DMS 273 (cell line): Measurements from ENCODE around the gene ADAMTSL3.
"Not testable (repeated sequence)": the region's sequence is repeated elsewhere in the genome, so short reads cannot be mapped to it uniquely, and the experiment has no call there.

Source experiments
- DNase-seq: peaks from one replicate; lab custom pipeline; 2025; ENCODE audit not compliant: unreplicated experiment; lab: John Stamatoyannopoulos, UW

ADAMTSL3 gene

DNA sequence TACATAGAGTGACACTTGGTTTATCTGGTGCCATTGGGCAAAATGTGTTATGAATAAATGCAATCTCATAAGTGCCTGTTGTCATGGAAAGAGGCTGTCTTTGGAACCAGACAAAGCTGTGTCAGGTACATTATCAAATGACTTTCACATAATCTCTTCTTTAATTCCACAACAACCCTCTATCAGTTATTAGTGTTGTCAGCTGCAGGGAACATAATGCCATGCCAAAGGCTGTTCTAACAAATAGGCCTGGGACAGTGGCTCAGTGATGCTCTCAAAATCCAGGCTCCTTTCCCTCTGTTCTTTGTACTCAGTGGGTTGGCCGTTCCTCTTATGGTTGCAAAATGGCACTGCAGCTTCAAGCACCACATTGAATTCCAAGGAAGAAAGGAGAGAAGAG lies 91.8 kb downstream of the ADAMTSL3 start:
- DNase-seq: no peak

GRCh38 chr15:83746231-83746630 lies 92.3 kb downstream of the ADAMTSL3 start:
- DNase-seq: no peak

GRCh38 chr15:83747050-83747717 lies 93.3 kb downstream of the ADAMTSL3 start:
- peak; percentile 5 for DNase-seq

- no peak for DNase-seq
Observed at GRCh38 chr15:83747718-83748110, 93.8 kb downstream of the ADAMTSL3 start.

GRCh38 chr15:83753872-83754493 lies 100.1 kb downstream of the ADAMTSL3 start:
- DNase-seq: no peak

DNA sequence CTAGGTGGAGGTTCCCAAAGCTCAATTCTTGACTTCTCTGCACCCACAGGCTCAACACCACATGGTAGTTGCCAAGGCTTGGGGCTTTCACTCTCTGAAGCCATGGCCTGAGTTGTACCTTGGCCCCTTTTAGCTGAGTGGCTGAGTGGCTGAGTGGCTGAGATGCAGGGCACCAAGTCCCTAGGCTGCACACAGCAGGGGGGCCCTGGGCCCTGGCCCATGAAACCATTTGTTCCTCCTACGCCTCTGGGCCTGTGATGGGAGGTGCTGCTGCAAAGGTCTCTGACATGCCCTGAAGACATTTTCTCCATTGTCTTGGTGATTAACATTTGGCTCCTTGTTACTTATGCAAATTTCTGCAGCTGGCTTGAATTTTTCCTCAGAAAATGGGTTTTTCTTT lies 103.4 kb downstream of the ADAMTSL3 start:
- not testable (repeated sequence) for DNase-seq

GRCh38 chr15:83762367-83762766 lies 108.4 kb downstream of the ADAMTSL3 start:
- DNase-seq: peak; percentile 1

DNA sequence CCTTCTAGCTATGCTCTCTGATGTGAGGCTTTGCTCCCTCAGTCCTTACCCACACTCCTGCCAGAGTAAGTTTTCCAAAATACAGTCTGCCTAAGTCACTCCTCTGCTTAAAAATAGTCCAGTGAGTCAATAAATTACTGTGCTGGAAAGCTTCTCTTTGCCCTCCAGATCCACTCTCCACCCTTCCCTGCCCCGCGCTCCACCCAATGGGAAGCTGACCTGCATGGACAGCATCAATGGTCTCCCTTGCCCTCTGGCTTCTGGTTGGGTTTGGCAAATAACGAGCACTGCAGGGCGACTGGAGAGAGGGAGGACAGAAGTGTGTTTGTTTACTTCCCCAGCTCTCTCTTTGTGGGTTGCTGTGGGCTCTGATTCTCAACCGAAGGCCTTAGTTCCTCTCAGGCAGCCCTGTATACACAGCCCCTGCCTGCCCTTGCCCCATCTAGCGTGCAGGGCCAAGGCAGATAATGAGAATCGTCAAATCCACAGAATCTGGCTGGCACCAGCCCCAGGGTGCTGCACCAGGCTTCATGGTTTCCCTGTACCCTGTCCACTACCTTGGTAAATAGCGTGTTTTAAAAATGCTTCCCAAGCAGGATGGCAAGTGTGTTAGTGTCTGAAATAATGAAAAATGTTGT lies 110.4 kb downstream of the ADAMTSL3 start:
- DNase-seq: no peak

DNA sequence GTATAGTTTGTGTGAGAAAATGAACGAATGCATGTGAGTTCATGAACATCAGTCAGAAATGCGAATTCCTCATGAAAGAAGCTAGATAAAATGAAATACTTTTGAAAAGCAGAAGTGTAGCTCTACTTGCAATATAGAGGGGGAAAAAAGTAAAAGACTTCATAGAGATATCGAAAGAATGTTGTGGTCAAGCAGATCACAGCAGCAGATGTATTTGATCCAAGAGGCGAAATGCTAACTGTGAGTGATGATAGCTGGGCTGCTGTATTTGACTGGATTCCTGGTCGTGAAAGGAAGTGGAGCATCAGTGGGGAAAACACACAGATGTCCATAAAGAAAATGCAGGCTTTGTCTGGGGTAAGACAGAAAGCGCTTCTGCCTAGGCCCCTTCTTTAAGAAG lies 112.4 kb downstream of the ADAMTSL3 start:
- DNase-seq: no peak

GRCh38 chr15:83767741-83768140 lies 113.8 kb downstream of the ADAMTSL3 start:
- DNase-seq: no peak

DNA sequence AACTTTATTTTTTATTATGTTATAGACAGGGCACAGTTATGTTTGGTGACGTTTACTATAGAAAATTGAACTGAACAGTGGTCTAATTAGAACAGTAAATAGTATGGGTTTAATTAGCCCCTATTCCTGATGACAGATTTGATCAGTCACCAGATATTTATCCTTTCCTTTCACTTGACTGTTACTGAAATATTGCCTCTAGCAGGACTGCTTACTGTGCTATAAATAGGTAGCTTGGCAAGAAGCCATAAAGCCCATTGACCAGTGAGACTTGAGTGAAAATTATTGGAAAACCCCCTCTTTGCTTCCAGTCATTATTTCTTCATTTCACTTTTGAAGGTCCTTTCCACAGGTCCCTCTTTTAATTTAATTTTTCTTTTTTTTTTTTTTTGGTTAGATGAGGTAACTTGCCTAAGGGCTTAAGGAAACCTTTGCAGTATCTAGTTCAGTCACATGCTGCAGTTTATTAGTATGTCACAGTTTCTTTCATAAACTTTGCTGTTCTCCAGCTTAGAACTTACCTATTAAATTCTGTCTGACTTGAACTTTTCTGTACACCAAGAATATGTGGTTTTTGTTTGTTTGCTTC lies 115.6 kb downstream of the ADAMTSL3 start:
- peak; percentile 14 for DNase-seq

- no peak for DNase-seq
Observed at GRCh38 chr15:83775738-83776137, 121.8 kb downstream of the ADAMTSL3 start.

GRCh38 chr15:83776986-83777385 lies 123.1 kb downstream of the ADAMTSL3 start:
- DNase-seq: no peak

DNA sequence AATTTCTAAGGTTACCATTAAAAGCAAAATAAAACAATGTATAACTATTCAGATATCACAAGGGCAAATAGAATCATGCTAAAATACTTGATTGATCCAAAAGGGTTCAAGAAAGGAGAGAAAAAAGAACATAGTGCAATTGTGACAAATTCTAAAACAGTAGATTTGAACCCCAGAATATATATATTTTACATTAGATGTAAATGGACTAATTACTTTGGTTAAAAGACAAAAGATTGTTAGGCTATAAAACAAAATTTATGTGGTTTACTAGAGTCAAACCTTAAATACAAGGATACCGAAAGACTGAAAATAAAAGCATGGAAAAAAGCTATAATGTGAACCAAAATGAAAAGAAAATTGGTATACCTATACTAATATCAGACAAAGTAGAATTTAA lies 129.3 kb downstream of the ADAMTSL3 start:
- no peak for DNase-seq

GRCh38 chr15:83784975-83785374 lies 131.1 kb downstream of the ADAMTSL3 start:
- DNase-seq: no peak

GRCh38 chr15:83786336-83786735 lies 132.4 kb downstream of the ADAMTSL3 start:
- no peak for DNase-seq

DNA sequence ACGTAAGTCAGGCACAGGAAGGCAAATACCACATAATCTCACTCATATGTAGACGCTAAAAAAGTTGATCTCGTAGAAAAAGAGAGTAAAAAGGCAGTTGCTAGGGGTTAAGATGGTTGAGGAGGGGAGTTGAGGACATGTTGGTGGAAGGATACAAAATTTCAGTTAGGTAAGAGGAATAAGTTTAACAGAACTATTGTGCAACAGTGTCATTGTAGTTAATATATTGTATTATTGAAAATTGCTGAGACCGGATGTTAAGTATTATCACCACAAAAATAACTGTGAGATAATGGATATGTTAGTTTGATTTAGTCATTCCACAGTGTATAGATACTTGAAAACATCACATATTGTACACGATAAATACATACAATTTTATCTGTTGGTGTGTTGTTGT lies 139.1 kb downstream of the ADAMTSL3 start:
- DNase-seq: no peak

GRCh38 chr15:83794209-83794608 lies 140.3 kb downstream of the ADAMTSL3 start:
- DNase-seq: no peak

DNA sequence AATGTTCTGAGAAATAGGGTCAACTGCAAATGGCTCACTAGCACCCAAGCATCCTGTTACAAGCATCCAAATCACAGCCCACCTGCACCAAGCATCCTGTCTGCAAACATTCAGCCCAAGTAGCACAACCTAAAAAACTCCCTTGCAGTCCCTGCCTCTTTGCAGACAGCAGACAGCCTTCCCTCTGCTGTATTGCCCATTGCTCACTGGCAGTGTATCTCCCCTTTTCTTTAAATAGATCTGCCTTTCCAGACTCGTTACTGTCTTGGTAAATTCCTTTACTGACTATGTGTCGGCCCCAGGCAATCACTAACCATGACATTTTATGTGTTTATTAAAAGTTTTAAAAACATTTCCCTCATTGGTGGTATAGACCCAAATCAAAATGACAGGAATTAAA lies 155.4 kb downstream of the ADAMTSL3 start:
- DNase-seq: no peak

DNA sequence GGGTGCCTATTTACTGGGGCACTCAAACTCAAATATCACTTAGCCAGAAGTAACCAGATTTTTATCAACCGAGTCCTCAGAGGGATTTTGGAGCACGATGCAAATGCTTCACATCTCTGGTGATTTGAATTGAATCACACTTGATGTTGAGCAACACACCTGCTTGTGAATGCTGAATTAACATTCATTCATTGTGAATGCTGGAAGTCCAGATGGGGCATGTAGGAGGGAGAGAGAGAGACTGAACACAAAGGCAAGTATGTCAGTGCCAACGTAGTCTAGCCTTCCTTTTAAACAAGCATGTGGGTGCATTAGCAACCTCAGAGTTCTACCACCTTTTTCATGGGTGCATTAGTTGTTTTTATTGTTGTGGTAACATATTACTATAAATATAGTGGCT lies 156.2 kb downstream of the ADAMTSL3 start:
- DNase-seq: peak; percentile 2

DNA sequence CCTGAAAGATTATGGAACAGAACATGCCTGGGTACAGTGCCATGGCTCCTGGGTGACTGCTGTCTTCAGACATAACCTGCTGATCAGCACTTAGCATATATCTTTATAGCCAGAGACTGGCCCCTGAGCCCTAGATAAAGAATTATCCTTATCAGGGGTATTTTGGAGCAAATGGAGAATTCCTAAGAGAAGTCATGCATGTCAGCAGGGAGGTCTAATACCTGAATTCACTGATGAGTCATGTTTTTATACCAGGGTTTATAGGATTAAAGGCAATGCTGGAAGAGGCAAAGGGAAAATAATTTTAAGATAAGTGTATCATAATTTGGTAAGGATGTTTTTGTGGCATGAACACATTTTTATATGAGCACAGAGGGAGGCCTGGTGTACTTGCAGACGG lies 159.8 kb downstream of the ADAMTSL3 start:
- DNase-seq: no peak

DNA sequence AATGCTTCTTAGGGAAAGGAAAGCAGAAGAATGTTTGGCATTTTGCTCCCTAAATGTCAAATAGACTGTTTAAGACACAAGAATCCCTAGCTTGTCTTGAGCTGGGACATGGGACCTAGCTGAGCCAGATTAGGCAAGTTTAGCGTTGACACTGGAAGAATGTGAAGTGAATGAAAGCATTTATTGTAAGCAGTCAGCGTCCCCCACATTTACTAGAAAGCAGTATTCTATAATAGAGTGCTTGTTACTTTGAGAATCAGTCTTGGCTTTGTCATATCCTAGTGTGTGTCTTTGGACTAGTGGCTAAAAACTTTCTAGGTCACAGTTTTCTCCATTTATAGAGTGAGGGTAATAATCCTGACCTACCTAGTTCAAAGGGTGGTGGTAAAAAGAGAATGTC lies 161.6 kb downstream of the ADAMTSL3 start:
- no peak for DNase-seq
